HepG2 (cell line): Measurements from ENCODE around the gene OSBPL3. TPM values are rescaled to one million over a fixed set of nuclear protein-coding genes. Genes with fewer than 3 reads are reported as not detected.

ENCODE experiments used
- CHD2 ChIP-seq: IDR thresholded peaks from 2 replicates; pipeline ENCODE4 v1.6.1; 2011; ENCODE audit warnings: low read depth, low read length, improper control_type of control experiment
- EZH2 ChIP-seq: conservative IDR thresholded peaks from 2 replicates; pipeline ENCODE4 v1.6.1; 2012; ENCODE audit warnings: mild to moderate bottlenecking, low read depth, low read length, moderate library complexity
- HDAC1 ChIP-seq: sonication (generic); formaldehyde crosslinking; IDR thresholded peaks from 2 replicates; pipeline ENCODE4 v1.5.1; 2020; ENCODE audit warnings: mild to moderate bottlenecking, missing genetic modification reagents
- KAT2B ChIP-seq: fragments of 150-350 bp; IDR thresholded peaks from 2 replicates; pipeline ENCODE4 v1.6.1; 2014; ENCODE audit warnings: low read depth, low read length, borderline replicate concordance
- KDM5A ChIP-seq: fragments of 200-600 bp; sonication (generic); IDR thresholded peaks from 2 replicates; pipeline ENCODE4 v1.7.0; 2018; ENCODE audit warnings: antibody characterized with exemption, mild to moderate bottlenecking, low read length, borderline replicate concordance
- MEF2D ChIP-seq: sonication (generic); formaldehyde crosslinking; IDR thresholded peaks from 2 replicates; pipeline ENCODE4 v1.5.1; 2020; ENCODE audit warnings: mild to moderate bottlenecking, missing genetic modification reagents
- RFX1 ChIP-seq: fragments of 450-650 bp; IDR thresholded peaks from 2 replicates; pipeline ENCODE4 v1.6.1; 2017
- RORA ChIP-seq: sonication (generic); formaldehyde crosslinking; IDR thresholded peaks from 2 replicates; pipeline ENCODE4 v1.5.0; 2020; ENCODE audit warnings: mild to moderate bottlenecking, missing genetic modification reagents, moderate library complexity
- RXRB ChIP-seq: IDR thresholded peaks from 2 replicates; pipeline ENCODE4 v1.6.1; 2016; ENCODE audit warnings: borderline replicate concordance, missing genetic modification reagents, missing compliant biosample characterization
- SMAD9 ChIP-seq: sonication (generic); formaldehyde crosslinking; IDR thresholded peaks from 2 replicates; pipeline ENCODE4 v1.5.1; 2020; ENCODE audit warnings: mild to moderate bottlenecking, missing genetic modification reagents
- TBX3 ChIP-seq: fragments of 450-650 bp; IDR thresholded peaks from 2 replicates; pipeline ENCODE4 v1.6.1; 2017; ENCODE audit warnings: antibody characterized with exemption, mild to moderate bottlenecking, inconsistent platforms, borderline replicate concordance
- ZBTB20 ChIP-seq: sonication (generic); formaldehyde crosslinking; IDR thresholded peaks from 2 replicates; pipeline ENCODE4 v1.8.1; 2023; ENCODE audit warnings: missing genetic modification reagents, low read depth, mild to moderate bottlenecking, borderline replicate concordance
- ZNF224 ChIP-seq: sonication (generic); formaldehyde crosslinking; IDR thresholded peaks from 2 replicates; pipeline ENCODE4 v1.5.0; 2020; ENCODE audit warnings: mild to moderate bottlenecking, missing genetic modification reagents
- ZNF432 ChIP-seq: sonication (generic); formaldehyde crosslinking; IDR thresholded peaks from 2 replicates; pipeline ENCODE4 v1.5.0; 2020; ENCODE audit warnings: missing genetic modification reagents, mild to moderate bottlenecking, borderline replicate concordance
- ZNF496 ChIP-seq: sonication (generic); formaldehyde crosslinking; IDR thresholded peaks from 2 replicates; pipeline ENCODE4 v1.8.1; 2023; ENCODE audit warnings: mild to moderate bottlenecking, moderate library complexity, missing genetic modification reagents; ENCODE audit not compliant: insufficient replicate concordance
- ZNF772 ChIP-seq: sonication (generic); formaldehyde crosslinking; IDR thresholded peaks from 2 replicates; pipeline ENCODE4 v1.5.0; 2020; ENCODE audit warnings: mild to moderate bottlenecking, missing genetic modification reagents
- ZNF773 ChIP-seq: sonication (generic); formaldehyde crosslinking; IDR thresholded peaks from 2 replicates; pipeline ENCODE4 v1.4.0; 2020; ENCODE audit warnings: missing genetic modification reagents, borderline replicate concordance
- polyA plus RNA-seq, 8 experiments: library from polyadenylated mRNA; depleted of rRNA in 3 of 8; stranded (reverse) in 7 of 8; unstranded in 1 of 8; fragments of >200 nt; fragmentation: Illumina TruSeq in 4 of 8; extraction: Trizol in 4 of 8; gene quantifications; 2 replicates each; pipeline versions ENCODE4 v1.2.1 to v1.2.3, GENCODE V29; 2011 to 2016; ENCODE audit warnings: low read depth in 4 of 8, missing spikeins in 1 of 8, mixed read lengths in 1 of 8; ENCODE audit not compliant: insufficient read depth in 1 of 8
- total RNA-seq, 5 experiments: library from RNA; depleted of rRNA; stranded (reverse); fragments of >200 nt; fragmentation: Illumina TruSeq; extraction: Trizol; gene quantifications; 2 replicates each; pipeline ENCODE4 v1.2.3, GENCODE V29; 2016; ENCODE audit warnings: low read depth in 1 of 5
- TF ChIP-seq, protein P1 (sequence below): sonication (generic); formaldehyde crosslinking; IDR thresholded peaks from 2 replicates; pipeline ENCODE4 v1.9.0; 2021; ENCODE audit warnings: missing genetic modification reagents, mild to moderate bottlenecking, borderline replicate concordance
- TF ChIP-seq, protein P2 (sequence below): sonication (generic); formaldehyde crosslinking; IDR thresholded peaks from 2 replicates; pipeline ENCODE4 v1.4.0; 2020; ENCODE audit warnings: missing genetic modification reagents; ENCODE audit errors: not compliant biosample characterization
- TF ChIP-seq, protein P3 (sequence below): sonication (generic); formaldehyde crosslinking; IDR thresholded peaks from 2 replicates; pipeline ENCODE4 v1.4.0; 2020; ENCODE audit warnings: mild to moderate bottlenecking, missing genetic modification reagents
- TF ChIP-seq, protein P4 (sequence below): sonication (generic); formaldehyde crosslinking; IDR thresholded peaks from 2 replicates; pipeline ENCODE4 v1.8.1; 2023; ENCODE audit warnings: missing genetic modification reagents, mild to moderate bottlenecking, borderline replicate concordance
- TF ChIP-seq, protein P5 (sequence below): sonication (generic); formaldehyde crosslinking; IDR thresholded peaks from 2 replicates; pipeline ENCODE4 v1.4.0; 2020; ENCODE audit warnings: missing genetic modification reagents
- TF ChIP-seq, protein P6 (sequence below): sonication (generic); formaldehyde crosslinking; IDR thresholded peaks from 2 replicates; pipeline ENCODE4 v1.4.0; 2020; ENCODE audit warnings: missing genetic modification reagents, borderline replicate concordance

Gene OSBPL3
- total and polyA plus RNA-seq, 2 of the 13 experiments (the other 11 are each of a cell fraction or from before 2014, with no cell fraction given): 8.8 to 28.9 TPM

DNA sequence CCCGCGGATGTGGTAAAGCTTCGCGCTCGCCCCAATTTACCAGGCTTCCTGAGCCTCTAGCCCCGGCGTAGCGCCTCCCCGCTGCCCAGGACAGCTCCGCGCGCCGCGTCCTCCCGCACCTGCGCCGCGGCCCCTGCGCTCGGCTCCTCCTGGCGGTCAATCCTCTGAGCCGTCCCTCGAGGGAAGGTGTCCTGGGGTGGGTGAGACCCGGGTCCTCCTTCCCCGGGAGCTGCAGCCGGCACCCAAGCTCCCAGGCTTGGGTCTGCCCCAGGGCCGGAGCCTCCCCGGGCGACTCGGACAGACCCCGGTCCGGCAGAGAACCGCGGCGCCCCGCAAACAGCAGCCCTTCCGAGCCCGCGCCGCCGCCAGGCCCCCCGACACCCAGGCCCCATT lies 512 bp downstream of the OSBPL3 start (continued):
- TF ChIP-seq ZNF773 (CRISPR knock-in tag): no peak
- TF ChIP-seq, protein P1, sequence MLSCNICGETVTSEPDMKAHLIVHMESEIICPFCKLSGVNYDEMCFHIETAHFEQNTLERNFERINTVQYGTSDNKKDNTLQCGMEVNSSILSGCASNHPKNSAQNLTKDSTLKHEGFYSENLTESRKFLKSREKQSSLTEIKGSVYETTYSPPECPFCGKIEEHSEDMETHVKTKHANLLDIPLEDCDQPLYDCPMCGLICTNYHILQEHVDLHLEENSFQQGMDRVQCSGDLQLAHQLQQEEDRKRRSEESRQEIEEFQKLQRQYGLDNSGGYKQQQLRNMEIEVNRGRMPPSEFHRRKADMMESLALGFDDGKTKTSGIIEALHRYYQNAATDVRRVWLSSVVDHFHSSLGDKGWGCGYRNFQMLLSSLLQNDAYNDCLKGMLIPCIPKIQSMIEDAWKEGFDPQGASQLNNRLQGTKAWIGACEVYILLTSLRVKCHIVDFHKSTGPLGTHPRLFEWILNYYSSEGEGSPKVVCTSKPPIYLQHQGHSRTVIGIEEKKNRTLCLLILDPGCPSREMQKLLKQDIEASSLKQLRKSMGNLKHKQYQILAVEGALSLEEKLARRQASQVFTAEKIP (CRISPR knock-in tag): no peak
- TF ChIP-seq, protein P2, sequence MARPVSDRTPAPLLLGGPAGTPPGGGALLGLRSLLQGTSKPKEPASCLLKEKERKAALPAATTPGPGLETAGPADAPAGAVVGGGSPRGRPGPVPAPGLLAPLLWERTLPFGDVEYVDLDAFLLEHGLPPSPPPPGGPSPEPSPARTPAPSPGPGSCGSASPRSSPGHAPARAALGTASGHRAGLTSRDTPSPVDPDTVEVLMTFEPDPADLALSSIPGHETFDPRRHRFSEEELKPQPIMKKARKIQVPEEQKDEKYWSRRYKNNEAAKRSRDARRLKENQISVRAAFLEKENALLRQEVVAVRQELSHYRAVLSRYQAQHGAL: no peak
- no peak for TF ChIP-seq KDM5A
- TF ChIP-seq RFX1: no peak
- TF ChIP-seq TBX3: no peak
- TF ChIP-seq MEF2D (CRISPR knock-in tag): no peak
- TF ChIP-seq KAT2B: no peak
- TF ChIP-seq ZBTB20 (CRISPR knock-in tag): no peak
- TF ChIP-seq CHD2: no peak
- no peak for TF ChIP-seq SMAD9 (CRISPR knock-in tag)
- peak; percentile 56; the same call in 1 of the 2 replicates for TF ChIP-seq HDAC1 (CRISPR knock-in tag)
- TF ChIP-seq, protein P3, sequence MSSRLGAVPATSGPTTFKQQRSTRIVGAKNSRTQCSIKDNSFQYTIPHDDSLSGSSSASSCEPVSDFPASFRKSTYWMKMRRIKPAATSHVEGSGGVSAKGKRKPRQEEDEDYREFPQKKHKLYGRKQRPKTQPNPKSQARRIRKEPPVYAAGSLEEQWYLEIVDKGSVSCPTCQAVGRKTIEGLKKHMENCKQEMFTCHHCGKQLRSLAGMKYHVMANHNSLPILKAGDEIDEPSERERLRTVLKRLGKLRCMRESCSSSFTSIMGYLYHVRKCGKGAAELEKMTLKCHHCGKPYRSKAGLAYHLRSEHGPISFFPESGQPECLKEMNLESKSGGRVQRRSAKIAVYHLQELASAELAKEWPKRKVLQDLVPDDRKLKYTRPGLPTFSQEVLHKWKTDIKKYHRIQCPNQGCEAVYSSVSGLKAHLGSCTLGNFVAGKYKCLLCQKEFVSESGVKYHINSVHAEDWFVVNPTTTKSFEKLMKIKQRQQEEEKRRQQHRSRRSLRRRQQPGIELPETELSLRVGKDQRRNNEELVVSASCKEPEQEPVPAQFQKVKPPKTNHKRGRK (CRISPR knock-in tag): no peak
- TF ChIP-seq, protein P4, sequence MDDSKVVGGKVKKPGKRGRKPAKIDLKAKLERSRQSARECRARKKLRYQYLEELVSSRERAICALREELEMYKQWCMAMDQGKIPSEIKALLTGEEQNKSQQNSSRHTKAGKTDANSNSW (CRISPR knock-in tag): peak; percentile 25; the same call in 1 of the 2 replicates
- TF ChIP-seq RXRB (CRISPR knock-in tag): no peak
- TF ChIP-seq, protein P5, sequence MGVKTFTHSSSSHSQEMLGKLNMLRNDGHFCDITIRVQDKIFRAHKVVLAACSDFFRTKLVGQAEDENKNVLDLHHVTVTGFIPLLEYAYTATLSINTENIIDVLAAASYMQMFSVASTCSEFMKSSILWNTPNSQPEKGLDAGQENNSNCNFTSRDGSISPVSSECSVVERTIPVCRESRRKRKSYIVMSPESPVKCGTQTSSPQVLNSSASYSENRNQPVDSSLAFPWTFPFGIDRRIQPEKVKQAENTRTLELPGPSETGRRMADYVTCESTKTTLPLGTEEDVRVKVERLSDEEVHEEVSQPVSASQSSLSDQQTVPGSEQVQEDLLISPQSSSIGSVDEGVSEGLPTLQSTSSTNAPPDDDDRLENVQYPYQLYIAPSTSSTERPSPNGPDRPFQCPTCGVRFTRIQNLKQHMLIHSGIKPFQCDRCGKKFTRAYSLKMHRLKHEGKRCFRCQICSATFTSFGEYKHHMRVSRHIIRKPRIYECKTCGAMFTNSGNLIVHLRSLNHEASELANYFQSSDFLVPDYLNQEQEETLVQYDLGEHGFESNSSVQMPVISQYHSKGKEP (CRISPR knock-in tag): no peak
- TF ChIP-seq ZNF224 (CRISPR knock-in tag): no peak
- TF ChIP-seq ZNF772: no peak
- TF ChIP-seq ZNF496 (CRISPR knock-in tag): no peak
- TF ChIP-seq ZNF432 (CRISPR knock-in tag): no peak
- TF ChIP-seq, protein P6, sequence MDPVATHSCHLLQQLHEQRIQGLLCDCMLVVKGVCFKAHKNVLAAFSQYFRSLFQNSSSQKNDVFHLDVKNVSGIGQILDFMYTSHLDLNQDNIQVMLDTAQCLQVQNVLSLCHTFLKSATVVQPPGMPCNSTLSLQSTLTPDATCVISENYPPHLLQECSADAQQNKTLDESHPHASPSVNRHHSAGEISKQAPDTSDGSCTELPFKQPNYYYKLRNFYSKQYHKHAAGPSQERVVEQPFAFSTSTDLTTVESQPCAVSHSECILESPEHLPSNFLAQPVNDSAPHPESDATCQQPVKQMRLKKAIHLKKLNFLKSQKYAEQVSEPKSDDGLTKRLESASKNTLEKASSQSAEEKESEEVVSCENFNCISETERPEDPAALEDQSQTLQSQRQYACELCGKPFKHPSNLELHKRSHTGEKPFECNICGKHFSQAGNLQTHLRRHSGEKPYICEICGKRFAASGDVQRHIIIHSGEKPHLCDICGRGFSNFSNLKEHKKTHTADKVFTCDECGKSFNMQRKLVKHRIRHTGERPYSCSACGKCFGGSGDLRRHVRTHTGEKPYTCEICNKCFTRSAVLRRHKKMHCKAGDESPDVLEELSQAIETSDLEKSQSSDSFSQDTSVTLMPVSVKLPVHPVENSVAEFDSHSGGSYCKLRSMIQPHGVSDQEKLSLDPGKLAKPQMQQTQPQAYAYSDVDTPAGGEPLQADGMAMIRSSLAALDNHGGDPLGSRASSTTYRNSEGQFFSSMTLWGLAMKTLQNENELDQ (CRISPR knock-in tag): no peak
- no peak for TF ChIP-seq EZH2
- TF ChIP-seq RORA (CRISPR knock-in tag): no peak
